Brain microvascular endothelial cell (primary cell): ENCODE results near the gene MED13.
A peak's percentile ranks its signal among the peaks of the same experiment; 100 is the strongest.

ENCODE experiments used
- DNase-seq: peaks from one replicate; pipeline ENCODE4 v3.0.0-alpha.2; 2020
- H3K27ac ChIP-seq: fragments of 250-450 bp; sonication (Bioruptor Pico); 2 replicates; pipeline ENCODE4 v1.5.1; 2020; ENCODE audit warnings: mild to moderate bottlenecking, moderate library complexity
- H3K27me3 ChIP-seq: fragments of 250-450 bp; sonication (Bioruptor Pico); replicated peaks from 2 replicates; pipeline ENCODE4 v1.5.1; 2020; ENCODE audit warnings: mild to moderate bottlenecking
- H3K36me3 ChIP-seq: fragments of 250-450 bp; sonication (Bioruptor Pico); replicated peaks from 2 replicates; pipeline ENCODE4 v1.5.1; 2020; ENCODE audit warnings: mild to moderate bottlenecking
- H3K4me3 ChIP-seq: 2 replicates; pipeline ENCODE4 v1.5.1; 2011; ENCODE audit warnings: low read depth, mild to moderate bottlenecking, control low read depth, low read length, moderate library complexity
- in situ Hi-C: cut with HindIII; loops from 2 replicates; pipeline ENCODE4 v1.10.0; 2017; ENCODE audit warnings: low sequenced_read_pairs, low pct_ligation_motif_present
- TF ChIP-seq, protein P1 (sequence below): IDR thresholded peaks from 2 replicates; pipeline ENCODE4 v1.5.1; 2011; ENCODE audit warnings: low read depth, mild to moderate bottlenecking, moderate library complexity, low read length, control low read depth, inconsistent platforms; ENCODE audit errors: missing control alignments

MED13 gene

DNA sequence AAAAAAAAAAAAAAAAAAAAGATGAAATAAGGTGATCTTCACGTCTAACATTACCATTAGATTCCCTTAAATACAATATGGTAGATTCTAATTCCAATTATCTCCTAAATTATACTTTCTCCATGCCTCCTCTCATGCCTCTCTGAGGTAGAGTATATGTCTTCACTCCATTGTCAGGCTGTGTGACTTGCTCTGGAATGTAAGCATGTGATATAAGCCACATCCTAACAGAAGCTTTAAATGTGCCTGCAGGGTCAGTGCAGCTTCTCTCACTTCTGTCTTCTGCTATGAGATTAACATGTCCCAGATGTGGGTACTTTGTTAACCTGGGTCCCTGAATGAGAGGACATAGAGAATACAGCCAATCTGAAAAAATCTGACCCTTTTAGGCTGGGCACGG lies 32.6 kb downstream of the MED13 start:
- H3K4me3 ChIP-seq, result no peak overlapping the region
- in situ Hi-C loops, result no loop called here
- no peaks in the 10 kb centered on the region for H3K27me3 ChIP-seq
- peaks cover 33% of the 10 kb centered on the region for H3K36me3 ChIP-seq
- no peak for DNase-seq
- TF ChIP-seq, protein P1, sequence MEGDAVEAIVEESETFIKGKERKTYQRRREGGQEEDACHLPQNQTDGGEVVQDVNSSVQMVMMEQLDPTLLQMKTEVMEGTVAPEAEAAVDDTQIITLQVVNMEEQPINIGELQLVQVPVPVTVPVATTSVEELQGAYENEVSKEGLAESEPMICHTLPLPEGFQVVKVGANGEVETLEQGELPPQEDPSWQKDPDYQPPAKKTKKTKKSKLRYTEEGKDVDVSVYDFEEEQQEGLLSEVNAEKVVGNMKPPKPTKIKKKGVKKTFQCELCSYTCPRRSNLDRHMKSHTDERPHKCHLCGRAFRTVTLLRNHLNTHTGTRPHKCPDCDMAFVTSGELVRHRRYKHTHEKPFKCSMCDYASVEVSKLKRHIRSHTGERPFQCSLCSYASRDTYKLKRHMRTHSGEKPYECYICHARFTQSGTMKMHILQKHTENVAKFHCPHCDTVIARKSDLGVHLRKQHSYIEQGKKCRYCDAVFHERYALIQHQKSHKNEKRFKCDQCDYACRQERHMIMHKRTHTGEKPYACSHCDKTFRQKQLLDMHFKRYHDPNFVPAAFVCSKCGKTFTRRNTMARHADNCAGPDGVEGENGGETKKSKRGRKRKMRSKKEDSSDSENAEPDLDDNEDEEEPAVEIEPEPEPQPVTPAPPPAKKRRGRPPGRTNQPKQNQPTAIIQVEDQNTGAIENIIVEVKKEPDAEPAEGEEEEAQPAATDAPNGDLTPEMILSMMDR, result no peak
- H3K27ac ChIP-seq, result no peak overlapping the region

DNA sequence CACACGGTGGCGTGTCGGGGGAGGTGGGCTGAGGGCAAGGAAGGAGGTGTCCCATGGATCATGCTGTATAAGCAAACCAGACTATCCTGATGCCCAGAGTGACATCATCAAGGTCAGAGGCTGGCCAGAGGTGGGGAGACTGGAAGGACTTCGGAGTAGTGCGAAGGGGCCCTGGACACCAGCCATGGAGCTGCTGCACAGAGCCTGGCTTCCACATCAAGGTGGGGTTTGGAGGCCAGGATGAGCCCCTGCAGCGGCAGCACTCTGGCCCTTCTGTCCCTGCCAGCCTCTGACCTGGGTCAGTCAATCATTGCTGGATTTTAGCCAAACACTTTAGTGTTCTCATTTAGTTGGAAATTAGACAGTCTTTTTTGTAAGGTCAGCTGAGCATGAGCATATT lies 34.8 kb downstream of the MED13 start:
- H3K36me3 ChIP-seq, result peaks cover 41% of the 10 kb centered on the region
- H3K4me3 ChIP-seq, result no peak overlapping the region
- H3K27ac ChIP-seq, result no peak overlapping the region
- DNase-seq, result no peak
- in situ Hi-C loops, result no loop called here
- TF ChIP-seq, protein P1, result no peak
- no peaks in the 10 kb centered on the region for H3K27me3 ChIP-seq

DNA sequence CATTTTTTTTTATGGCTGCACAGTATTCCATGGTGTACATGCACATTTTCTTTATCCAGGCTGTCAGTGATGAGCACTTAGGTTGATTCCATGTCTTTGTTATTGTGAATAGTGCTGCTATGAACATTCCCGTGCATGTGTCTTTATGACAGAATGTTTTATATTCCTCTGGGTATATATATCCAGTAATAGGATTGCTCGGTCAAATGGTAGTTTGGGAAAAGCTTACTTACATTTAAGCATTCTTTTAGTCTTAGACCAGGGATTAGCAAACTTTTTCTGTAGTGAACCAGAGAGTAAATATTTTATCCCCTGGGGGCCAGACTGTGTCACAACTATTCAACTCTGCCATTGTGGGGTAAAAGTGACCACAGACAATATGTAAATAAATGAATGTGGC lies 40.2 kb downstream of the MED13 start:
- TF ChIP-seq, protein P1, result no peak
- in situ Hi-C loops, result no loop called here
- Histone ChIP-seq H3K27me3 (no peaks in the 10 kb centered on the region), H3K36me3 (peaks cover 49% of the 10 kb centered on the region), H3K4me3 (no peak overlapping the region), H3K27ac (no peak overlapping the region)
- DNase-seq, result no peak

DNA sequence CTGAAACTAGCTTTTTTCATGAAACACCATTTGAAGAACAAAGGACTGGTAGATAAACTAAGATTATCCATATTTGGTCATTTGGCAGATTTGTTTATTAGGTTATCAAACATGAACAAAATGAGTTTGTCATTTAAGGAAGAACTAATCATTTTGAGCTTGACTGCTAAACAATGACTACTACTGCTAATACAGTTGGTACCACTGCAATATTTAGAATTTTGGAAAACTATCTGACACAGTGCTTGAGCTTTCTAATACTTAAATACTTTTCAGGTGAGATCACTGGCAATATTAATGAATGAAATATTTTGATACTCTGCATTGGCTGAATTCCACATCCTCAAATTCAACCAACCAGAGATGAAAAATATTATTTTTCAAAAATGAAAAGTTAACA lies 47.2 kb downstream of the MED13 start:
- H3K4me3 ChIP-seq, result no peak overlapping the region
- H3K27me3 ChIP-seq, result no peaks in the 10 kb centered on the region
- TF ChIP-seq, protein P1, result no peak
- H3K27ac ChIP-seq, result peak overlapping the region; percentile 78
- DNase-seq, result no peak
- peaks cover 16% of the 10 kb centered on the region for H3K36me3 ChIP-seq
- in situ Hi-C loops, result no loop called here

DNA sequence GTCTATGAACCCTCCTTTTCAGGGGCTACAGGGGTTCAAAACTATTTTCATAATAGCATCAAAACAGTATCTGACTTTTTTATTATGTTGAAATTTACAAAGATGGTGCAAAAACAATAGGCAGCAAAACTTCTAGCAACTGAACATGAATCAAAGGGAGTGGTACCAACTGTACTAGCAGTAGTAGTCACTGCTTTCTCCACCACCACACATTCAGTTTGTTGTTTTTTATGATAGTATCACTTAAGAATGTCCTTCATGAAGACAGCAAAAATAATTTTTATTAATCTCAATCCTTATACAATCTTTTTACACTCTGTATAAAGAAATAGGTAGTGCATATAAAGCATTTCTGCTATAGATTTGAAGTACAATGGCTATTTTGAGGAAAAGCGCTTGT lies 47.6 kb downstream of the MED13 start:
- TF ChIP-seq, protein P1, result no peak
- no peak overlapping the region for H3K4me3 ChIP-seq
- in situ Hi-C loops, result no loop called here
- DNase-seq, result peak; percentile 66
- H3K36me3 ChIP-seq, result peaks cover 14% of the 10 kb centered on the region
- H3K27ac ChIP-seq, result peak overlapping the region; percentile 78
- H3K27me3 ChIP-seq, result no peaks in the 10 kb centered on the region

DNA sequence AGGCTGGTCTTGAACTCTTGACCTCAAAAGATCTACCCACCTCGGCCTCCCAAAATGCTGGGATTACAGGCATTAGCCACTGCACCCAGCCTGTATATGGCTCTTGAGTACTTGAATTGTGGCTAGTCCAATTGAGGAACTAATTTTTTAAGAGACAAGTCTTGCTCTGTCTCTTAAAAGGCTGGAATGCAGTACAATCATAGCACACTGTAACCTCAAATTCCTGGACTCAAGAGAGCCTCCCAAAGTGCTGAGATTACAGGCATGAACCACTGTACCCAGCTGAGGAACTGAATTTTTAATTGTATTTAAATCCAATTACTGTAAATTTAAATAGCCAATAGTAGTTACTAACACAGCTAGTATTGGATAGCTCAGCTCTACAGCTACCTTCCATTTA lies 50.6 kb downstream of the MED13 start:
- in situ Hi-C loops, result no loop called here
- TF ChIP-seq, protein P1, result no peak
- no peak overlapping the region for H3K27ac ChIP-seq
- no peak overlapping the region for H3K4me3 ChIP-seq
- H3K36me3 ChIP-seq, result peaks cover 18% of the 10 kb centered on the region
- no peaks in the 10 kb centered on the region for H3K27me3 ChIP-seq
- DNase-seq, result no peak
